Activated T-cell treated with anti-CD3 and anti-CD28 coated beads, Interleukin-2, amount 50 U/mL, for 72 hours (primary cell): Measurements from ENCODE around the gene CCSER1. TPM values are rescaled to one million over a fixed set of nuclear protein-coding genes. Genes with fewer than 3 reads are reported as not detected.
A peak's percentile ranks its signal among the peaks of the same experiment; 100 is the strongest.

Experiments
- ATAC-seq, 2 donors: fragments of 150-1000 bp; cut with Tn5 transposase; replicated peaks in 1 of 2; 2 replicates each; pipeline ENCODE4 v1.10.0; 2021; ENCODE audit warnings: moderate library complexity in 2 of 2, mild to moderate bottlenecking in 1 of 2
- DNase-seq, 2 donors: peaks; one replicate each; pipeline ENCODE4 v3.0.0; 2021 to 2022; ENCODE audit warnings: mixed read lengths in 1 of 2
- H3K27ac Mint-ChIP-seq: one replicate; pipeline ENCODE4 v1.8.0; 2022; ENCODE audit warnings: mild to moderate bottlenecking, moderate library complexity, mixed read lengths
- H3K27me3 Mint-ChIP-seq: one replicate; pipeline ENCODE4 v1.8.0; 2022; ENCODE audit warnings: low read depth, mixed read lengths
- H3K36me3 Mint-ChIP-seq, 2 donors: one replicate each; pipeline ENCODE4 v1.8.0; 2022; ENCODE audit warnings: mixed read lengths in 2 of 2, mild to moderate bottlenecking in 1 of 2; ENCODE audit not compliant: insufficient read depth in 2 of 2
- H3K4me1 Mint-ChIP-seq: one replicate; pipeline ENCODE4 v1.8.0; 2022; ENCODE audit warnings: low read depth, mixed read lengths
- H3K4me3 Mint-ChIP-seq, 2 donors: one replicate each; pipeline ENCODE4 v1.8.0; 2022; ENCODE audit warnings: mild to moderate bottlenecking in 2 of 2, mixed read lengths in 2 of 2, moderate library complexity in 2 of 2
- H3K9me3 Mint-ChIP-seq, 2 donors: one replicate each; pipeline ENCODE4 v1.8.0; 2022; ENCODE audit warnings: mixed read lengths in 2 of 2
- total RNA-seq, 2 donors: library from RNA; stranded (reverse); gene quantifications; one replicate each; pipeline ENCODE4 v1.2.3, GENCODE V29; 2022

The CCSER1 gene
- total RNA-seq, result under 1 TPM in 1 of 2 donors, not detected in 1; 0.09 TPM

DNA sequence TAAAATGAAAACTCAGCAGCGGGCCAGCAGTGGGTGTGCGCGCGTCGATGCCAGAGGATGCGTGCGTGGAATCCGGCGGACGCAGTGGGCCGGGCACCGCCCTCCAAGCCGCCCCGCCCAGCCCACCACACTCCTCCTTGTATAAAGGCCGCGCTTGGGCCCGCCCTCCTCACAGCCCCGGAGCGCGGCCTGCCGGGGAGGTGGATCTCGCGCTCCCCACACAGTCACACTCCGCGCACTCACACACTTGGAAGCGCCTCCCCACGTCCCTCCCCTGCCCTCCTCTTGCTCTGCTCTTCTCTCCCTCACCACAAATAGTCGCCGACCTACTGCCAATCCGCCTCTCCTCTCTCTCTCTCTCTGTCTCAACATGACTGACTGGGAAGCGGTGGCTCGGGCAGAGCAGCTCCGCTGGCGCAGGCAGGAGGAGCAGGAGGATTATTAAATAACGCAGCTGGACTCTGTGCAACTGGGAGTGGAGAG, at the start of gene CCSER1:
CCSER1 (plus strand) TSS at position 172 of the 483 bp plus-strand sequence.
- peak; percentile 28 to 31 for DNase-seq
- H3K36me3 Mint-ChIP-seq, result peaks cover 0 to 4% of the 10 kb centered on the region in 2 donors
- ATAC-seq, result peak; percentile 84 to 87
- no peaks in the 10 kb centered on the region for H3K9me3 Mint-ChIP-seq
- no peak within 1 kb of the TSS for H3K27ac Mint-ChIP-seq
- peak within 1 kb of the TSS; percentile 92 to 95 for H3K4me3 Mint-ChIP-seq
- peaks cover 23% of the 10 kb centered on the region for H3K4me1 Mint-ChIP-seq
- H3K27me3 Mint-ChIP-seq, result peaks cover 42% of the 10 kb centered on the region

DNA sequence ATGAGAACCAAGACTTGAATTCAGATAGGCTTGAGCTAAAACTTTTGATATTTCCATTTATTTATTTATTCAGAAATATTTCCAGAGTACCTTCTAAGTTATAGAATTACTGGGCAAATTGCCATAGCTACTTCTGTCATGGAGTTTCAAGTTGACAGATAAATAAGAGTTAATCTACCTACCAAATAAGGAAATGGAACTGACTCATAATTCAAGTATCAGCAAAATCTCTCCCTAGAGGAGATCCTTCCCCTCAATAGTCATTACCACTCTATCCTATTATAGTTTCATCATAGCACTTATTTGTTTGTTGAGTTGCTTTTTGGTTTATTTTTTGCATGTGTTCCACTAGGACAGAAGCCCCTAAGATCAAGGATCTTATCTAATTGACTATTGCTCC, 48.8 kb upstream of the CCSER1 start:
- no peaks in the 10 kb centered on the region for H3K36me3 Mint-ChIP-seq
- no peak overlapping the region for H3K4me3 Mint-ChIP-seq
- no peak for ATAC-seq
- H3K9me3 Mint-ChIP-seq, result no peaks in the 10 kb centered on the region
- no peak for DNase-seq
- H3K4me1 Mint-ChIP-seq, result no peaks in the 10 kb centered on the region
- H3K27me3 Mint-ChIP-seq, result no peaks in the 10 kb centered on the region
- no peak overlapping the region for H3K27ac Mint-ChIP-seq

DNA sequence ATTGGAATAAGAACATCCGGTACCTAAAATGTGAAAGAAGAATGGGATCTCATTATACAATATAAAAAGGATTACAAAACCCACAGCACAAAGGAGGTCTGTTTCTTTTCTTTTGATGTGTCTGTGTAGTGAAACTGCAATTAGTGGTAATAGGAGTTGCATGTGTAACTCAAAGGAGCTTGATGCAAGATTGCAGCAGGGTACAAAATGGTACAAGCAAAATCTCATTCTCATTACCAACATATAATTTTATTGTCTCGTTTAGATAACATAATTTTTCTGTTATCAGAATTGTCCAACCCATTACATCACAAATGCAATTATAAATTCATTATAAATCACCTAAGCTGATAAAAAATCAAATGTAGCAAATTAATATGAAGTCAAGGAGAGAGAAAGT, 47.1 kb upstream of the CCSER1 start:
- DNase-seq (no peak), ATAC-seq (no peak)
- H3K36me3 Mint-ChIP-seq, result no peaks in the 10 kb centered on the region
- H3K27ac Mint-ChIP-seq, result no peak overlapping the region
- H3K4me3 Mint-ChIP-seq, result no peak overlapping the region
- H3K4me1 Mint-ChIP-seq, result no peaks in the 10 kb centered on the region
- no peaks in the 10 kb centered on the region for H3K27me3 Mint-ChIP-seq
- no peaks in the 10 kb centered on the region for H3K9me3 Mint-ChIP-seq

DNA sequence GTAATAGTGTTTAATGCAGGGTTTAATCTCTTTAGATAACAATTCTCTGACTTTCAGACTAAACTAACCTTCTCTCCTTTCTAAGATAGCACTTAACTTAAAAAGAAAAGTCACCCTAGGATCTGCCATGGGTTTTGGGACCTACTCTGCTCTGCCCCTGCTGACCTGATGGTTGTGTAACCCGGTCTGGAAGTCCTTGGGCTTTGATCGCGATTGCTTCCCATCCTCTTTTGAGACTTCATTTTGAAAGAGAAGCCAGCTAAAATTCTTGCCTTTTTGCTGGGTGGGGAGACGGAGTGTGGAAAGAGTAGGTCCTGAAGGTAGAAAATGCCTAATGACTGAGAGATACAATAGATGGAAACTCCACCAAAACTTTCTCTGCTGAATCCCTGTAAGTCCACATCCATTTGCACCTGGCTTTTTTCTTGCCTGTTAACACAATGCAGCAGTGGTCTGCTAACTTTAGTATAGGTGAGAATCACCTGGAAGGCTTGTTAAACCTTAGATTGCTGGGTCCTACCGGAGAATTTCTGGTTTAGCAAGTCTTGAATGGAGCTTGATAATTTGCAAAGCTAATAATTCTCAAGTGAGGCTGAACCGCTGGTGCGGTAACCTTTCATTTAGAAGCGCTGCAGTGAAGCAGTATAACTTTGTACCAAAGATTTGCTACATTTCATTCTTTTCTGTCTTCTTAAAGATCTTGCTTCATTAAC, 45.6 kb upstream of the CCSER1 start:
- H3K36me3 Mint-ChIP-seq, result no peaks in the 10 kb centered on the region
- H3K4me3 Mint-ChIP-seq, result no peak overlapping the region
- H3K4me1 Mint-ChIP-seq, result no peaks in the 10 kb centered on the region
- DNase-seq, result no peak
- H3K9me3 Mint-ChIP-seq, result no peaks in the 10 kb centered on the region
- no peak overlapping the region for H3K27ac Mint-ChIP-seq
- H3K27me3 Mint-ChIP-seq, result no peaks in the 10 kb centered on the region
- no peak for ATAC-seq

DNA sequence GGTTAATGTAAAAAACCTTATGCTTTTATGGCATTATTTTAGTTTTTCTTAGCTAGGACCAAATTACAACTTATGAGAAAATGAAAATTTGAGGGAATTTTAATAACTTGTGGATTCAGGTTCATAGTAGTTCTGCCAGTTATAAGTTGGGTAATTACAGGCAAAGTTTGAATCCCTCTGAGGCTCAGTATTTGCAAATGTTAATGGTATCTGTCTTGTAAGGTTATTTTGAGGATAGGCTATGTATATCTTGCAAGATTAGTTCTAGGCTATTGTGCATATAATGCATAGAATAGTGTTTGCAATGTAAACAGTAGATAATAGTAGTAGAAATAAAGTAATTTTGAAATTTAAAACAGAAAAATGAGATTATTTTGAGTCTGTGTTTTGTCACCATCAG, 44.7 kb upstream of the CCSER1 start:
- ATAC-seq, result no peak
- H3K36me3 Mint-ChIP-seq, result no peaks in the 10 kb centered on the region

DNA sequence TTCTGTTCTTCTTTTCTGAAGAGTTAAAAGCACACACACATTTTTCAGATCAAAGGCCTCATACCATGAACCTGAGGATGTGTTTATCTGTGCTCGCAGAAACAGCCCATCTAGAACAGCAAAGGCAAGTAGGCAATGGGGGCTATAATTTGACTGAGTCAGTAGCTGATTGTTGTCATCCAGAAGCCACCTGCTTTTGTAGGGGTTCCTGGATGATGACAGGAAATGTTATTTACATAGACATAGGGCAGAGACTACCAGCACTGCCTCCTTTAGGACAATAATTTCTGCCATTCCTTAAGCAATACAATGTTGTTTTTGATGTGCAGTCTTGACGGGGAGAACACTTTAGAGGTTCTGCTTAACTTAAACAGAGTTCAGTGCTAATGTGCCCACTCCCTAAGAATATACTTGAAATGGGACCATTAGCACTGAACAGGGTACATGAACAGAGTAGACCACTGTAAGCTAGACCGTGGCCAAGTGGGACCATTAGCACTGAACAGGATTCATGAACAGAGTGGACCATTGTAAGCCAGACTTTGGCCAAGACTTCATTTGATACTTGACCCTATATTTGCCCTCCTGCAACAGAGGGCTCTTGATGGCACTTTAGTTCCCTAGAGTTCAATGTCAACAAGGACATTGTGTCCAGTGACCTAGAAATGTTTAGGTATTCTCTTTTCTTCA, 42.8 kb upstream of the CCSER1 start:
- H3K27me3 Mint-ChIP-seq, result no peaks in the 10 kb centered on the region
- ATAC-seq, result no peak
- no peak overlapping the region for H3K27ac Mint-ChIP-seq
- no peaks in the 10 kb centered on the region for H3K4me1 Mint-ChIP-seq
- H3K9me3 Mint-ChIP-seq, result no peaks in the 10 kb centered on the region
- H3K4me3 Mint-ChIP-seq, result no peak overlapping the region
- no peak for DNase-seq
- H3K36me3 Mint-ChIP-seq, result no peaks in the 10 kb centered on the region

More for the DNA sequence above, 44.7 kb upstream of the CCSER1 start:
- DNase-seq, result no peak
- Mint-ChIP-seq H3K4me1 (no peaks in the 10 kb centered on the region), H3K27me3 (no peaks in the 10 kb centered on the region), H3K4me3 (no peak overlapping the region), H3K27ac (no peak overlapping the region), H3K9me3 (no peaks in the 10 kb centered on the region)

DNA sequence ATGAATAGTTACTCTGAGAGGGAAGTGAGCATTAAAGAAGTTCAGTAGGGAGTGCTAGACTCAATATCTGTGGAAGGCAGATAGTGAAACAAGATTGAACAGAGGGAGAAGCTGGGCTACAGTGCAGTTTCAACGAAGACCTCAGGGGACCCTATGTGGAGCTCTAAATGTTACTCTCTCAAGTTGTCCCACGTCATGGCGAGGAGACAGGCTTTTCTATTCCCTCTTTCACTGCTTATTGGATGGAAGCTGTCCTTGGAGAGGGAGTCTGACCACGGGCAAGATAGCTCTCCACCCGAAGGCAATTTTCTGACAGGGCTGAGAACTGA, 42.3 kb upstream of the CCSER1 start:
- Mint-ChIP-seq H3K36me3 (no peaks in the 10 kb centered on the region), H3K4me3 (no peak overlapping the region), H3K27me3 (no peaks in the 10 kb centered on the region), H3K27ac (no peak overlapping the region), H3K4me1 (no peaks in the 10 kb centered on the region), H3K9me3 (no peaks in the 10 kb centered on the region)
- ATAC-seq, result no peak
- DNase-seq, result no peak

DNA sequence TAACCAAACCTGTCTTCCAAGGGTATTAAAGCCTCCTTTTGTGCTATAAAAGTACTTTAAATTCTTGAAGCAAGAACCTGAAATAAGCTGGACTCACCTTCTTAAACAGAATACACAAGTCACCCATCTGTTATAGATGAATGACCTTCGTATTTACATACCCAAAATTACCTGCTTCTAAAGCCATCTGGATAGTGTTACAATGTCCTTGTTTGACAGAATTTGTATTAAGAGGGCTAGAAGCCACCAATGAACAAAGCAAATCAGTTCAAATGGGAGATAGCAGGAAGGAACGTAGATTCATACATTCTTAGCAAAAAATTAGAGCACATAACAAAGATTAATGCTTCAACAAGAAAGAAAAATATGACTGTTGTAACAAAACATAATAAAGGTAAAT, 33.7 kb upstream of the CCSER1 start:
- Mint-ChIP-seq H3K4me1 (no peaks in the 10 kb centered on the region), H3K4me3 (no peak overlapping the region), H3K27me3 (no peaks in the 10 kb centered on the region), H3K27ac (no peak overlapping the region), H3K9me3 (peaks cover 0 to 2% of the 10 kb centered on the region in 2 donors), H3K36me3 (no peaks in the 10 kb centered on the region)
- ATAC-seq (no peak), DNase-seq (no peak)

DNA sequence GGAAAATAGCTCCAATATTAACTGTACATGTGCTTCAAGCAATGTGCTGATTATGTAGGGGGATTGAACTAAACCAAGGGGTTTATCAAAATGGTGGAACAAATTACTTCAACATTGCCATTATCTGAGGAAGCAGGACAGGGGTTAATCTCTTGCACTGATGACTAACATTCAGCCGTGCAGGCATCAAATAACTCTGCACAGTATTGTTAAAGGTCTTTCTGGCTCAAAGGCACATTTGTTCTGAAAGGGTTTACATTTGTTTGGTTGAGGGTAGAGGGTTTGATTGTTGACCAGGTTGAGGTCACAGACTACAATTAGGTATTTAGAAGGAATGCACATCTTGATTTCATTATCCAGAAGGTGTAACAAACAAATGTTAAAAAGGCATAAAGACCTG, 32.2 kb upstream of the CCSER1 start:
- ATAC-seq (no peak), DNase-seq (no peak)
- H3K4me3 Mint-ChIP-seq, result no peak overlapping the region
- H3K9me3 Mint-ChIP-seq, result peaks cover 0 to 2% of the 10 kb centered on the region in 2 donors
- no peaks in the 10 kb centered on the region for H3K4me1 Mint-ChIP-seq
- no peak overlapping the region for H3K27ac Mint-ChIP-seq
- H3K27me3 Mint-ChIP-seq, result no peaks in the 10 kb centered on the region
- no peaks in the 10 kb centered on the region for H3K36me3 Mint-ChIP-seq

DNA sequence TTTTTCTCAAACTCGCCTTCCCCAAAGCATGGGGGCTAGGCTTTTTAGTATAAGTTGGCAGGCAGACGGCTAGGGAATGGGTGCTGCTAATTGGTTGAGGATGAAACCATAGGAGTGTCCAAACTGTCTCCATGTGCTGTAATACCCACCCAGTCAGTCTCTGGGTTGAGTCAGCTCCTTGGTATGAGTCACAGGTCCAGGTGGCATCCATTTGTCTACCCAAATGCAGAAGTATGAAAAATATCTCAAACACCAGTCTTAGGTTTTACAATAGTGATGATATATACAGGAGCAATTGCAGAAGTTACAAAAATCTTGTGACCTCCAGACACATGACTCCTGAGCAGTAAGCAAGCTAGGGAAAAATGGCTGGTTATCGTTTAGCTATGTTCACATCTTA, 27.4 kb upstream of the CCSER1 start:
- H3K9me3 Mint-ChIP-seq, result peaks cover 0 to 2% of the 10 kb centered on the region in 2 donors
- H3K27ac Mint-ChIP-seq, result no peak overlapping the region
- no peak for ATAC-seq
- peaks cover 8% of the 10 kb centered on the region for H3K27me3 Mint-ChIP-seq
- no peak for DNase-seq
- H3K36me3 Mint-ChIP-seq, result no peaks in the 10 kb centered on the region
- no peaks in the 10 kb centered on the region for H3K4me1 Mint-ChIP-seq
- no peak overlapping the region for H3K4me3 Mint-ChIP-seq

DNA sequence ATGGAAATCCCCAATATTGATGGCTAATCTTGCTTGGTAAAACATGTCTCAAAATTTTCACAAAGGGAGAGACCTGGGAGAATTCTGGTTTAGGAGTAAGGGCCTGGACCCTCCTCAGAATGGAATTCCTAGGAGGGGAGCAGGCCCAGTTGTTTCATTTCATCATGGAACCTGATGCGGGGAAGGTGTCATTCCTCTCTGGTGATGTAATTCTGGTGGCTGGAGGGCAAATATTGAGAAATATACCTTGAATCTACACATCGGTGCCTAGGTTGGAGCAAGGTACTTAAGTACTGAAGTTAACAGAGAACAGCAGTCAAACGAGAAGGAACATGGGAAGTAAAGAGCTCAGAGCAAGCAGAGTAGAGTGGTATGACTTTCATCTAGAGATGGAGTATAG, 23.2 kb upstream of the CCSER1 start:
- no peaks in the 10 kb centered on the region for H3K9me3 Mint-ChIP-seq
- H3K27ac Mint-ChIP-seq, result no peak overlapping the region
- ATAC-seq (no peak), DNase-seq (no peak)
- no peak overlapping the region for H3K4me3 Mint-ChIP-seq
- peaks cover 11% of the 10 kb centered on the region for H3K27me3 Mint-ChIP-seq
- H3K36me3 Mint-ChIP-seq, result no peaks in the 10 kb centered on the region
- H3K4me1 Mint-ChIP-seq, result no peaks in the 10 kb centered on the region

DNA sequence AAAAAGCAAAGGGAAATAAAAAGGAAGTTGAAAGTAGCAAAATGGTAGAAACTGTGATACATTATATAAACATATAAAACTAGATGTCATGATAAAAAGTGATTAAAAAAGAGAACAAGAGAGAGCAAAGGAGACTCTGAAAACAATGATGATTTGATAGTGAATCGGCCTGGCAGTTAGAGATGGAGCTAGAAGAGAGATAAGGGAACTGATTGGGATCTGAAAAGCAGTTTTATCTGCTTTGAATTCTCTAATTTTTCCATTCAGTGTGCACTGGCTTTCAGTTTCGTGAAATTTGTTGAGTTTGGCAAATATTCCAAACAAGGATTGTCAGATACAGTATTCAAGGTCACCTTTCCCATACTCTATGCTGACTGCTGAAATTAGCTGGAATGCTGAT, 21.9 kb upstream of the CCSER1 start:
- Mint-ChIP-seq H3K4me1 (no peaks in the 10 kb centered on the region), H3K27ac (no peak overlapping the region), H3K27me3 (peaks cover 11% of the 10 kb centered on the region), H3K4me3 (no peak overlapping the region), H3K9me3 (no peaks in the 10 kb centered on the region), H3K36me3 (no peaks in the 10 kb centered on the region)
- no peak for ATAC-seq
- DNase-seq, result no peak

DNA sequence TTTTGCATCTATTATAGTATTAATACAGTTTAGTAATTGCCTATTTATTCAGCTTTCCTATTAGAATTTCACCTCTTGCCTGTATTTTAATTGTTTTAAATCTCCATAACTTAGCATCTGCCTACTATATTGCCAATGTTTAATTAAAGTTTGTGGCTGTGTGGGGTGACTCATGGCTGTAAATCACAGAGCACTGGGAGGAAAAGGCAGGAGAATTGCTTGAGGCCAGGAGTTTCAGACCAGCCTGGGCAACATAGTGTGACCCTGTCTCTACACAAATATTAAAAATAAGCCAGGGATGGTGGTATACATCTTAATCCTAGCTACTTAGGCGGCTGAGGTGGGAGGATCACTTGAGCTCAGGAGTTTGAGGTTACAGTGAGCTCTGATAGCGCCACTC, 14.5 kb upstream of the CCSER1 start:
- Mint-ChIP-seq H3K27ac (no peak overlapping the region), H3K4me3 (no peak overlapping the region), H3K36me3 (no peaks in the 10 kb centered on the region), H3K9me3 (no peaks in the 10 kb centered on the region), H3K27me3 (no peaks in the 10 kb centered on the region), H3K4me1 (no peaks in the 10 kb centered on the region)
- no peak for ATAC-seq
- DNase-seq, result no peak
